HCT116 (cell line): Measurements from ENCODE around the gene CBX8. TPM values are rescaled to one million over a fixed set of nuclear protein-coding genes. Genes with fewer than 3 reads are reported as not detected.

ENCODE experiments used
- ATAC-seq: fragments of 200-7000 bp; cut with Tn5 transposase; 2 replicates; pipeline ENCODE4 v1.9.1; 2020; ENCODE audit warnings: mild to moderate bottlenecking, moderate library complexity
- BruUV-seq: library from RNA; stranded (reverse); fragments of 400-500 nt; replicated peaks from 2 replicates; lab custom pipeline; 2021; lab: Mats Ljungman, UMichigan
- CTCF ChIA-PET: fragments of 300-600 bp; sonication (Branson Sonifier 250); formaldehyde crosslinking; loops from one replicate; lab custom pipeline; 2021; ENCODE audit warnings: antibody characterized with exemption; lab: Charles Lee
- POLR2A ChIA-PET: fragments of 300-600, 350-600 bp; sonication (Branson Sonifier 250); formaldehyde crosslinking; loops from one replicate; lab custom pipeline; 2021; ENCODE audit warnings: antibody characterized with exemption; lab: Charles Lee
- RAD21 ChIA-PET, 2 experiments: fragments of 300-600 bp; sonication (Branson Sonifier 250); formaldehyde crosslinking; loops; one replicate each; lab custom pipeline; 2023; ENCODE audit warnings: low total read pairs in 2 of 2; ENCODE audit not compliant: uncharacterized antibody in 2 of 2, unreplicated experiment in 2 of 2, low non-redundant PET in 1 of 2; lab: Charles Lee
- DNase-seq: peaks from one replicate; pipeline ENCODE4 v3.0.0-alpha.2; 2010; ENCODE audit warnings: low read depth, low spot score
- H2AFZ ChIP-seq: fragments of 200-600 bp; shearing (Covaris generic), sonication (generic); 2 replicates; pipeline ENCODE4 v1.6.1; 2017; ENCODE audit warnings: low read depth, mixed run types, mixed read lengths, antibody characterized with exemption, low read length; ENCODE audit not compliant: poor library complexity, severe bottlenecking
- H3K27ac ChIP-seq: 2 replicates; pipeline ENCODE4 v1.5.1; 2012; ENCODE audit warnings: low read depth, low read length
- H3K27me3 ChIP-seq: fragments of 200-600 bp; sonication (generic); 2 replicates; pipeline ENCODE4 v1.6.1; 2016; ENCODE audit warnings: mixed run types, low read length, mixed read lengths; ENCODE audit not compliant: insufficient read depth
- H3K36me3 ChIP-seq, 2 experiments: fragments of 200-500 bp in 1 of 2; fragments of 200-600 bp in 1 of 2; sonication (Bioruptor generic) in 1 of 2; sonication (generic) in 1 of 2; 2 replicates each; pipeline versions ENCODE4 v1.5.1 to v1.6.1; 2014 to 2016; ENCODE audit warnings: low read length in 2 of 2, inconsistent platforms in 1 of 2, mixed read lengths in 1 of 2, mixed run types in 1 of 2; ENCODE audit not compliant: insufficient read depth in 2 of 2, control insufficient read depth in 1 of 2
- H3K4me1 ChIP-seq, 2 experiments: fragments of 200-600 bp in 1 of 2; sonication (generic) in 1 of 2; 2 replicates each; pipeline versions ENCODE4 v1.5.1 to v1.6.1; 2012 to 2017; ENCODE audit warnings: low read length in 2 of 2, inconsistent platforms in 1 of 2, mild to moderate bottlenecking in 1 of 2, mixed read lengths in 1 of 2, mixed run types in 1 of 2, moderate library complexity in 1 of 2; ENCODE audit not compliant: insufficient read depth in 2 of 2, control insufficient read depth in 1 of 2
- H3K4me2 ChIP-seq: fragments of 200-600 bp; sonication (generic); 2 replicates; pipeline ENCODE4 v1.6.1; 2017; ENCODE audit warnings: mixed run types, low read length, mixed read lengths
- H3K4me3 ChIP-seq, 2 experiments: fragments of 200-600 bp in 1 of 2; sonication (generic) in 1 of 2; replicated peaks in 1 of 2; 2 replicates each; pipeline ENCODE4 v1.5.1; 2011 to 2016; ENCODE audit warnings: low read length in 2 of 2, control low read depth in 1 of 2, low read depth in 1 of 2, mild to moderate bottlenecking in 1 of 2, mixed read lengths in 1 of 2, mixed run types in 1 of 2
- H3K79me2 ChIP-seq: fragments of 200-600 bp; sonication (generic); 2 replicates; pipeline ENCODE4 v1.6.1; 2017; ENCODE audit warnings: mild to moderate bottlenecking, mixed run types, low read length, moderate library complexity, mixed read lengths; ENCODE audit not compliant: insufficient read depth
- H3K9ac ChIP-seq: fragments of 200-600 bp; sonication (generic); 2 replicates; pipeline ENCODE4 v1.6.1; 2016; ENCODE audit warnings: low read length, mixed read lengths
- H3K9me2 ChIP-seq: fragments of 200-600 bp; sonication (generic), shearing (Covaris generic); 2 replicates; pipeline ENCODE4 v1.6.1; 2017; ENCODE audit warnings: mixed run types, mild to moderate bottlenecking, moderate library complexity; ENCODE audit not compliant: insufficient read depth
- H3K9me3 ChIP-seq, 2 experiments: fragments of 200-500 bp in 1 of 2; fragments of 200-600 bp in 1 of 2; sonication (Bioruptor generic) in 1 of 2; sonication (generic) in 1 of 2; 2 replicates each; pipeline ENCODE4 v1.6.1; 2014 to 2017; ENCODE audit warnings: low read length in 2 of 2, mixed read lengths in 2 of 2, inconsistent platforms in 1 of 2, low read depth in 1 of 2, mild to moderate bottlenecking in 1 of 2, mixed run types in 1 of 2, moderate library complexity in 1 of 2; ENCODE audit not compliant: control insufficient read depth in 1 of 2, insufficient read depth in 1 of 2
- H4K20me1 ChIP-seq: fragments of 200-600 bp; sonication (generic), shearing (Covaris generic); 2 replicates; pipeline ENCODE4 v1.6.1; 2017; ENCODE audit warnings: mixed run types, mild to moderate bottlenecking, moderate library complexity; ENCODE audit not compliant: insufficient read depth
- CBX3 ChIP-seq: IDR thresholded peaks from 2 replicates; pipeline ENCODE4 v1.6.1; 2012; ENCODE audit warnings: low read depth
- ELF1 ChIP-seq: IDR thresholded peaks from 2 replicates; pipeline ENCODE4 v1.6.1; 2012; ENCODE audit warnings: low read depth, borderline replicate concordance
- EZH2phosphoT487 ChIP-seq: fragments of 200-600 bp; IDR thresholded peaks from 2 replicates; pipeline ENCODE4 v1.6.1; 2018; ENCODE audit warnings: antibody characterized with exemption, borderline replicate concordance
- POLR2A ChIP-seq: IDR thresholded peaks from 2 replicates; pipeline ENCODE4 v1.7.0; 2011; ENCODE audit warnings: borderline replicate concordance; ENCODE audit not compliant: insufficient read depth, insufficient read length; ENCODE audit errors: extremely low read depth
- REST ChIP-seq: IDR thresholded peaks from 2 replicates; pipeline ENCODE4 v1.6.1; 2012; ENCODE audit warnings: low read depth
- TCF7L2 ChIP-seq: IDR thresholded peaks from 2 replicates; pipeline ENCODE4 v1.7.0; 2011; ENCODE audit warnings: borderline replicate concordance, inconsistent platforms; ENCODE audit not compliant: insufficient read depth, insufficient read length; ENCODE audit errors: extremely low read depth
- ZNF274 ChIP-seq: fragments of 200-500 bp; sonication (Bioruptor generic); IDR thresholded peaks from 2 replicates; pipeline ENCODE4 v1.6.1; 2014; ENCODE audit warnings: mild to moderate bottlenecking, low read depth, low read length, inconsistent platforms
- intact Hi-C: fragments of 100-400 bp; cut with micrococcal nuclease; formaldehyde crosslinking; loops from 2 replicates; pipeline ENCODE4 v1.10.0; 2022
- total RNA-seq: library from RNA; stranded (reverse); gene quantifications from one replicate; pipeline ENCODE4 v1.2.1, GENCODE V29; 2021; ENCODE audit not compliant: unreplicated experiment

The CBX8 gene
- total RNA-seq, 1 experiment from 2014 or later, result 29.0 TPM

GRCh38 chr17:79806446-79806760 lies 9.5 kb upstream of the CBX8 start (continued):
- no peak for TF ChIP-seq REST
- no peak for TF ChIP-seq EZH2phosphoT487
- TF ChIP-seq ZNF274, result no peak
- TF ChIP-seq TCF7L2, result no peak
- TF ChIP-seq CBX3, result no peak
- TF ChIP-seq ELF1, result no peak

- BruUV-seq, result no TSS peak
- Histone ChIP-seq H3K36me3 (no peaks in the 10 kb centered on the region), H2AFZ (no peak overlapping the region), H3K9me3 (no peaks in the 10 kb centered on the region), H3K4me1 (peaks cover 19 to 49% of the 10 kb centered on the region in 2 experiments), H4K20me1 (no peaks in the 10 kb centered on the region), H3K9ac (no peak overlapping the region), H3K27me3 (no peaks in the 10 kb centered on the region)
- intact Hi-C loops, result loop anchor here (5.0 kb wide), 1 partner anchor 112 kb away; no protein-coding TSS in a partner anchor
- no peak for ATAC-seq
- ChIA-PET CTCF (interaction anchor here (1.4 kb wide), 1 partner anchor 40 kb away, joined by 3 read pairs; no protein-coding TSS in a partner anchor), POLR2A (interaction anchor here (1.4 kb wide), 1 partner anchor 8 kb away, joined by 5 read pairs; the partner anchor contains the start of gene CBX8)
- DNase-seq, result no peak
- TF ChIP-seq POLR2A, result no peak
- no peak for TF ChIP-seq REST
- TF ChIP-seq TCF7L2, result no peak
- TF ChIP-seq, all 23 proteins: peak for 0
- H3K79me2 ChIP-seq, result no peaks in the 10 kb centered on the region
- no peaks in the 10 kb centered on the region for H3K9me2 ChIP-seq
- no peak overlapping the region for H3K4me3 ChIP-seq
- RAD21 ChIA-PET, result no interaction called here
- no peak overlapping the region for H3K4me2 ChIP-seq
- no peak overlapping the region for H3K27ac ChIP-seq
Measured at GRCh38 chr17:79804856-79805696, 8.2 kb upstream of the CBX8 start.
